CD4-positive, alpha-beta T cell treated with Interleukin-1 beta for 1 hour (primary cell): ENCODE results near the gene CFAP47.
"Not testable (repeated sequence)": the region's sequence is repeated elsewhere in the genome, so short reads cannot be mapped to it uniquely, and the experiment has no call there.

Source experiments
- DNase-seq, 2 donors: peaks; one replicate each; pipeline ENCODE4 v3.0.0-alpha.2; 2020 to 2022

The CFAP47 gene

GRCh38 chrX:35919536-35920309 is at the start of gene CFAP47:
Gene CFAP47, plus strand, starts transcription at chrX:35919734. Its CDS starts 66 bp downstream, at chrX:35919800.
- no peak for DNase-seq

GRCh38 chrX:35880601-35881000 is 38.9 kb upstream of the CFAP47 start:
- no peak for DNase-seq

GRCh38 chrX:35886135-35886534 is 33.4 kb upstream of the CFAP47 start:
- DNase-seq, result no peak

- no peak for DNase-seq
These were observed 28.8 kb upstream of the CFAP47 start for GRCh38 chrX:35890699-35891098.

GRCh38 chrX:35986816-35987215 is 67.3 kb downstream of the CFAP47 start:
- DNase-seq, result not testable (repeated sequence)

- no peak for DNase-seq
These were observed 87.7 kb downstream of the CFAP47 start for GRCh38 chrX:36007207-36007606.

- no peak for DNase-seq
These were observed 99.6 kb downstream of the CFAP47 start for GRCh38 chrX:36019125-36019524.

GRCh38 chrX:36035550-36035949 is 116.0 kb downstream of the CFAP47 start:
- DNase-seq, result no peak

- no peak for DNase-seq
These were observed 143.2 kb downstream of the CFAP47 start for GRCh38 chrX:36062778-36063177.

GRCh38 chrX:36071061-36071460 is 151.5 kb downstream of the CFAP47 start:
- DNase-seq, result no peak

GRCh38 chrX:36075009-36075408 is 155.5 kb downstream of the CFAP47 start:
- DNase-seq, result not testable (repeated sequence)

- no peak for DNase-seq
These were observed 163.7 kb downstream of the CFAP47 start for GRCh38 chrX:36083256-36083655.

- DNase-seq, result no peak
These were observed 167.8 kb downstream of the CFAP47 start for GRCh38 chrX:36087366-36087765.

- DNase-seq, result not testable (repeated sequence)
These were observed 169.4 kb downstream of the CFAP47 start for GRCh38 chrX:36088939-36089338.

GRCh38 chrX:36102425-36102824 is 182.9 kb downstream of the CFAP47 start:
- DNase-seq, result no peak

GRCh38 chrX:36116222-36116621 is 196.7 kb downstream of the CFAP47 start:
- DNase-seq, result no peak

- DNase-seq, result no peak
These were observed 239.7 kb downstream of the CFAP47 start for GRCh38 chrX:36159254-36159653.

- DNase-seq, result no peak
These were observed 240.5 kb downstream of the CFAP47 start for GRCh38 chrX:36160081-36160480.

- no peak for DNase-seq
These were observed 279.0 kb downstream of the CFAP47 start for GRCh38 chrX:36198575-36198974.

- DNase-seq, result no peak
These were observed 280.4 kb downstream of the CFAP47 start for GRCh38 chrX:36199928-36200327.

- DNase-seq, result no peak
These were observed 295.4 kb downstream of the CFAP47 start for GRCh38 chrX:36214924-36215323.

GRCh38 chrX:36218801-36219200 is 299.3 kb downstream of the CFAP47 start:
- no peak for DNase-seq

GRCh38 chrX:36234840-36235528 is 315.4 kb downstream of the CFAP47 start:
- not testable (repeated sequence) for DNase-seq

- no peak for DNase-seq
These were observed 321.9 kb downstream of the CFAP47 start for GRCh38 chrX:36241397-36241796.
